ENCODE results near the gene ZNF559.

Gene ZNF559

GRCh38 chr19:9354651-9355050 is 30.7 kb downstream of the ZNF559 start:
- DNase-seq: no peak

- DNase-seq: peak; percentile 7
Observed at GRCh38 chr19:9362905-9363304, 38.9 kb downstream of the ZNF559 start, which contains the start of gene ZNF177. Gene ZNF177 (plus strand): TSS chr19:9363013. CDS start chr19:9378312, 15,299 bp downstream.

- no peak for DNase-seq
Observed at GRCh38 chr19:9370738-9371619, 47.0 kb downstream of the ZNF559 start.

GRCh38 chr19:9381361-9381785 is 57.4 kb downstream of the ZNF559 start:
- DNase-seq: no peak

All from fibroblast of skin of right quadriceps (primary cell).